Kidney (tissue), 14 donors: Measurements from ENCODE around the gene RBM47. TPM values are rescaled to one million over a fixed set of nuclear protein-coding genes. Genes with fewer than 3 reads are reported as not detected.

Experiments
- DNase-seq, 5 donors: peaks; one replicate each; pipeline ENCODE4 v3.0.0-alpha.2; 2013 to 2020
- FAIRE-seq: peaks from 2 replicates; lab custom pipeline; 2012; peaks lifted over from hg19 to GRCh38; lab: Jason Lieb, UNC
- H3K27ac ChIP-seq, 2 donors: one replicate each; pipeline ENCODE4 v1.7.0; 2013; ENCODE audit warnings: low read depth in 2 of 2, low read length in 2 of 2, inconsistent platforms in 1 of 2
- H3K27me3 ChIP-seq: one replicate; pipeline ENCODE4 v1.7.1; 2013; ENCODE audit warnings: low read length, inconsistent platforms; ENCODE audit not compliant: control insufficient read depth, insufficient read depth
- H3K36me3 ChIP-seq, 3 donors: one replicate each; pipeline versions ENCODE4 v1.7.0 to v1.7.1; 2013; ENCODE audit warnings: low read length in 3 of 3, control low read depth in 1 of 3, inconsistent platforms in 1 of 3; ENCODE audit not compliant: insufficient read depth in 3 of 3, control insufficient read depth in 2 of 3
- H3K4me1 ChIP-seq, 3 donors: one replicate each; pipeline versions ENCODE4 v1.7.0 to v1.7.1; 2013; ENCODE audit warnings: low read length in 3 of 3, inconsistent platforms in 1 of 3, low read depth in 1 of 3; ENCODE audit not compliant: control insufficient read depth in 2 of 3, insufficient read depth in 2 of 3
- H3K4me3 ChIP-seq, 3 donors: one replicate each; pipeline versions ENCODE4 v1.7.0 to v1.8.1; 2013; ENCODE audit warnings: low read length in 3 of 3, control low read depth in 1 of 3, inconsistent platforms in 1 of 3
- H3K9ac ChIP-seq, 3 donors: one replicate each; pipeline versions ENCODE4 v1.7.0 to v1.7.1; 2013; ENCODE audit warnings: low read length in 3 of 3, control low read depth in 1 of 3, inconsistent platforms in 1 of 3
- H3K9me3 ChIP-seq, 3 donors: one replicate each; pipeline versions ENCODE4 v1.7.0 to v1.7.1; 2013; ENCODE audit warnings: low read length in 3 of 3, control low read depth in 1 of 3, inconsistent platforms in 1 of 3; ENCODE audit not compliant: control insufficient read depth in 2 of 3, insufficient read depth in 1 of 3
- intact Hi-C: fragments of 100-400 bp; cut with DNase I; formaldehyde crosslinking; loops from one replicate; pipeline ENCODE4 v1.11.1; 2022
- polyA plus RNA-seq: library from polyadenylated mRNA; stranded (reverse); fragments of 350-450 nt; fragmentation: Illumina TruSeq; extraction: RNeasy Lipid Tissue Mini Kit (QIAGEN cat#74804); gene quantifications from one replicate; pipeline ENCODE4 v1.2.3, GENCODE V29; 2014; ENCODE audit warnings: low read depth, low replicate concordance; ENCODE audit not compliant: insufficient read depth
- total RNA-seq: library from RNA; stranded (reverse); fragmentation: NEBNext Ultra II Directional; extraction: Animal tissue kit (Norgen Biotek cat#: 25700); gene quantifications from one replicate; pipeline ENCODE4 v1.2.1, GENCODE V29; 2021
- TF ChIP-seq, protein P1 (sequence below): IDR thresholded peaks from 3 replicates; pipeline ENCODE4 v1.5.1; 2012; ENCODE audit warnings: mild to moderate bottlenecking, moderate library complexity, borderline replicate concordance; ENCODE audit not compliant: insufficient read depth; ENCODE audit errors: extremely low read depth
- donor health status: control.
- donor health status: control.
- donor health status: control.
- donor health status: control.
- donor health status: control.
- donor health status: DM: yes; HTN: yes; CAD: no.
- donor health status: Normal renal cell carcinoma (clear cell type).

RBM47 gene
- total and polyA plus RNA-seq, 2 donors from 2014 or later: 61.5 to 124 TPM

DNA sequence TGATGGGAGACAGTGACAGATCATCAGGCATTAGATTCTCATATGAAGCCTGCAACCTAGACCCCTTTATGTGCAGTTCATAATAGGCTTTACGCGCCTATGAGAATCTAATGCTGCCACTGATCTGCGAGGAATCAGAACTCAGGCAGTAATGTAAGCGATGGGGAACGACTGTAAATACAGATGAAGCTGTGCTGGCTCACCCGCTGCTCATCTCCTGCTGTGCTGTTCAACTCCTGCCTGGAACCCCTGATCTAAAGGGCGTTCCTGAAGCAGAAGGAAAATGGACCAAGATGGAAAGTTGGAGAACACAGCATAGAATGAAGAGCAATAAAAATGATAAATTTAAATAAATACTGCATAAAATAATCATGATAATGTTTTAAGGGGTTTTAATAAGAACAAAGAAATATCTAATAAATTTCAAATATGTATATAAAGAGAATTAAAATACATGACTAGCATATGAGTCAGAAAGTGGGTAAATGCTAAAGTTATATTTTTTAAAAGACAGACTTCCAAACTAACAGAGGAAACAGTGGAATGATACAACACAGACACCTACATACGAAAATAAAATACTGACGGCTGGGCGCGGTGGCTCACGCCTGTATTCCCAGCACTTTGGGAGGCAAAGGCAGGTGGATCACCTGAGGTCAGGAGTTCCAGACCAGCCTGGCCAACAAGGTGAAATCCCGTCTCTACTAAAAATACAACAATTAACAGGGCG, 59.2 kb downstream of the RBM47 start:
- Histone ChIP-seq H3K4me3 (no peak overlapping the region), H3K27ac (no peak overlapping the region), H3K27me3 (no peaks in the 10 kb centered on the region), H3K4me1 (peaks cover 0 to 10% (median 0%) of the 10 kb centered on the region in 3 donors), H3K9ac (no peak overlapping the region), H3K36me3 (no peaks in the 10 kb centered on the region), H3K9me3 (no peaks in the 10 kb centered on the region)
- FAIRE-seq (no peak), DNase-seq (no peak)
- TF ChIP-seq, protein P1, sequence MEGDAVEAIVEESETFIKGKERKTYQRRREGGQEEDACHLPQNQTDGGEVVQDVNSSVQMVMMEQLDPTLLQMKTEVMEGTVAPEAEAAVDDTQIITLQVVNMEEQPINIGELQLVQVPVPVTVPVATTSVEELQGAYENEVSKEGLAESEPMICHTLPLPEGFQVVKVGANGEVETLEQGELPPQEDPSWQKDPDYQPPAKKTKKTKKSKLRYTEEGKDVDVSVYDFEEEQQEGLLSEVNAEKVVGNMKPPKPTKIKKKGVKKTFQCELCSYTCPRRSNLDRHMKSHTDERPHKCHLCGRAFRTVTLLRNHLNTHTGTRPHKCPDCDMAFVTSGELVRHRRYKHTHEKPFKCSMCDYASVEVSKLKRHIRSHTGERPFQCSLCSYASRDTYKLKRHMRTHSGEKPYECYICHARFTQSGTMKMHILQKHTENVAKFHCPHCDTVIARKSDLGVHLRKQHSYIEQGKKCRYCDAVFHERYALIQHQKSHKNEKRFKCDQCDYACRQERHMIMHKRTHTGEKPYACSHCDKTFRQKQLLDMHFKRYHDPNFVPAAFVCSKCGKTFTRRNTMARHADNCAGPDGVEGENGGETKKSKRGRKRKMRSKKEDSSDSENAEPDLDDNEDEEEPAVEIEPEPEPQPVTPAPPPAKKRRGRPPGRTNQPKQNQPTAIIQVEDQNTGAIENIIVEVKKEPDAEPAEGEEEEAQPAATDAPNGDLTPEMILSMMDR: no peak
- intact Hi-C loops: no loop called here

DNA sequence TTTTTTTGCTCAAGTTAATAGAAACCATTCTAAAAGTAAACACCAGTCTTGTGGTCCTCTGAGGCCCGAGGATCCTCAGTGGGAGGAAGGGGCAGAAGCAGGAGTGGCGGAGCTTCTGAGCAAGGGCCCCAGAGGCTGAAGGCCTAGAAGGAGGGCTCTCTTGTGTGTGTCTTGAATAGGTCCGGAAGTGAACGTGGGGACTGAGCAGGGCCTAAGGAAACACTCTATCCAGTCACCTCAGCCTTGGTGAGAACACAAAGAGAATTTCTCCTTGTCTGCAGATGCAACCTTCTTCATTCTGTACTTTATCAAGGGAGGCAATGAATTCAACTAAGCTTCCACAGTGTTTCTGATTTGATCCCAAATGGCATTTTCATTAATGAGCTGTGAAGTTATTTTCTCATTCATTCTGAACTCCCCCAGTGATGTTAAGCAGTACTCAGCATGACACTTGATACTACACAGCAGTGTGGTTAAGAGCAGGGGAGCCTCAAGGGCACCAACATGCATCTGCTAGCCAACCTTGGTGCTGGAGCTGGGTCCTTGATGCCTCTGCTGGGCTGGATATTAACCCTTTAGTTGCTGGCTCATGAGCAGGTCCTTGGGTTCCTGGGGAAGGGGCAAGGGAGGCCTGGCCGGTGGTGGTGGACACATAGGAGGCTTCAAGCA, 64.7 kb downstream of the RBM47 start:
- H3K27me3 ChIP-seq: no peaks in the 10 kb centered on the region
- H3K4me1 ChIP-seq: peaks cover 0 to 26% (median 8%) of the 10 kb centered on the region in 3 donors
- H3K9me3 ChIP-seq: no peaks in the 10 kb centered on the region
- TF ChIP-seq, protein P1: no peak
- no peak overlapping the region for H3K4me3 ChIP-seq
- H3K27ac ChIP-seq: peak overlapping the region in 1 of 2 donors; percentile 57
- DNase-seq (peak in 4 of 5 donors; percentile 51 to 74 (median 68)), FAIRE-seq (no peak)
- no peaks in the 10 kb centered on the region for H3K36me3 ChIP-seq
- no peak overlapping the region for H3K9ac ChIP-seq
- intact Hi-C loops: no loop called here

DNA sequence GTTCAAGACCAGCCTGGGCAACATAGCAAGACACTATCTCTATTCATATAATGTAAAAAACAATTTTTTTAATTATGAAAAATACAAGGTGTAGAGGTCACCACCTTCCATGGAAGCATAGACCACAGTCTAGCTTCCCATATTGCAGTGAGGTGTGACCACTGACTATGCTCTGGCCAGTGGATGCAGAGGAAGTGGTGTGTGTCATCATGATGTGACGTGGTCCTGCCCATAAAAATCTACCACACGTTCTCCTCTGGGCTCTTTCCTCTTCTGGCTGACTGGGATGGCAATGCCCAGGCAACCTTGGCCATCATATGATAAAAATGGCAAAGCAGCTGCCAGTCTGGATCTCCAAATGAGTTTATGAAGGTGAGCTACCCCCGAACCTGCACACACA, 65.7 kb downstream of the RBM47 start:
- intact Hi-C loops: no loop called here

More for the DNA sequence above, 65.7 kb downstream of the RBM47 start:
- no peaks in the 10 kb centered on the region for H3K9me3 ChIP-seq
- DNase-seq (no peak), FAIRE-seq (no peak)
- TF ChIP-seq, protein P1: no peak
- H3K36me3 ChIP-seq: no peaks in the 10 kb centered on the region
- H3K4me3 ChIP-seq: no peak overlapping the region
- no peaks in the 10 kb centered on the region for H3K27me3 ChIP-seq
- peaks cover 0 to 31% (median 12%) of the 10 kb centered on the region in 3 donors for H3K4me1 ChIP-seq
- peak overlapping the region in 1 of 2 donors; percentile 57 for H3K27ac ChIP-seq
- H3K9ac ChIP-seq: no peak overlapping the region
